NCI-H146 treated with DMSO at 0.1 percent for 48 hours (cell line): Measurements from ENCODE around the gene UBE2E2.
A peak's percentile ranks its signal among the peaks of the same experiment; 100 is the strongest.

Source experiments
- DNase-seq: peaks from one replicate; lab custom pipeline; 2025; ENCODE audit not compliant: unreplicated experiment; lab: John Stamatoyannopoulos, UW

Gene UBE2E2

GRCh38 chr3:23435318-23435717 lies 232.2 kb downstream of the UBE2E2 start:
- DNase-seq: no peak

- no peak for DNase-seq
Measured at GRCh38 chr3:23435904-23436303, 232.8 kb downstream of the UBE2E2 start.

- DNase-seq: no peak
Measured at GRCh38 chr3:23437484-23438145, 234.5 kb downstream of the UBE2E2 start.

DNA sequence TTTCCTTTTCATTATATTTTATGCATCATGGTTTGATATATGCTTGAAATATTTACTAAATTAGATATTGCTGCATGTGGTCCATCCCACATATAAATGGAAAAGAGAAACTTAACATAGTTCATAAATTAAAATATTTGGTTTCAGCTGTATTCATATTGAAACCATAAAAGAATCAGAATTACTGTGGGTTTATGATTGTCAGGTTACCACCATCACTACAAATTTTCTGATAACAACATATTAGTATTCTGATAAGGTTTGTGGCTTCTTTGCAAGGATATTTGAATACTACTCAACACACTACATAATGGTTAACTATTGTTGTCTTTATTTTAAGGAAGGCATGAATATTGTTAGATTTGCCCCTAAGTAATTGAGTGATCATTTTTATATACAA lies 235.5 kb downstream of the UBE2E2 start:
- DNase-seq: no peak

DNA sequence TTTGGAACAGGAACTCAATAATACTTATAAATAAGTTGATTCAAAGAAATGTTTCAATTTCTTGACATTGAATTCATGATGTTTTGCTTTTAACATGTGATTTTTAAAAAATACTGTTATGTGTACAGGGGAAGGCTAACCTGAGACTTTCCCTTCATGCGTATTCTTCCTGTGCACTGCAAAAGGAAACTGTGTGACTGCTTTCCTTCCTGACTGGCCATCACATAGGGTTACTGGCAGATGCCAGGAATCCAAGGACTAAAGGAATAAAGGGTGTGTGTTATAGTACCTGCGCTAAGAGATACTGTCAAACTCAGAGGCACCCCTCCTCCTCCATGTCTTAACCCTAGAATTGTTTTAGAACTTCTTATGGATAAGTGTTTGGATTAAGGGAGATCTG lies 236.0 kb downstream of the UBE2E2 start:
- no peak for DNase-seq

GRCh38 chr3:23440416-23441294 lies 237.5 kb downstream of the UBE2E2 start:
- no peak for DNase-seq

- no peak for DNase-seq
Measured at GRCh38 chr3:23442598-23443383, 239.7 kb downstream of the UBE2E2 start.

DNA sequence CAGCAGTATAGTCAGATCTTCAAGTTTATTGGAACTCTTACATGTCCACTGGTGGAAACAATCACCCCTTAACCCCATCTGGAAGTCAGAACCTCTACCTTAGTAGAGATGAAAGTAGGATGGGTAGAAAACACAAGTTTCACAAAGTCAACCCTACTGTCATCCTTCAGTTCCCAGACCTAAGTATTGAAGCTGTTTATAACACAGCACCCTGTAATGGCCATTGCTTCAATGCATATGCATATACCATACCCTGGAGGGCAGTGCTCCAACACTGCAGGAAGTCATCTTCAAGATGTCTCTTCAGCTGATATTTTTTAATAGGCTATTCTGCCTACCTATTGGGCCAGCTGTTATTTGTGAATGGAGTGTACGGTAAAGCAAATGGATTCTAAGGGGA lies 241.3 kb downstream of the UBE2E2 start:
- no peak for DNase-seq

DNA sequence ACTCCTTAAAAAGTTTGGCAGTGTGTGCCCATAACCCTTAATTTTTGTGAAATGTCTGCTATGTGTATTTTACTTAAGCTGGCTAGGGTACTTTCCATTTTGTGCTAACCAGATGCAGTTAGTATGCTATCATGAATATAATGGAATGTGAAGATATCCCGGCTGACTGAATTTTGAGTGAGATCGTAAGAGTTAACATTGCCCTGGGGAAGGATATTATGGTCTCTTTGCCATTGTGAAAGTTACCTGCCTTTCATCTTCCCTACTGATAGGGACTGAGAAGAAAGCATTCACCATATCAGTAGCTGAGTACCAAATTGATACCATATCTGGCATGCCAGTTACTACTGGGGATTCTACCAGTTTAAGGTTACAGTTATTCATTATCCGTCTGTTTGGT lies 243.2 kb downstream of the UBE2E2 start:
- no peak for DNase-seq

- no peak for DNase-seq
Measured at GRCh38 chr3:23448998-23449537, 245.9 kb downstream of the UBE2E2 start.

DNA sequence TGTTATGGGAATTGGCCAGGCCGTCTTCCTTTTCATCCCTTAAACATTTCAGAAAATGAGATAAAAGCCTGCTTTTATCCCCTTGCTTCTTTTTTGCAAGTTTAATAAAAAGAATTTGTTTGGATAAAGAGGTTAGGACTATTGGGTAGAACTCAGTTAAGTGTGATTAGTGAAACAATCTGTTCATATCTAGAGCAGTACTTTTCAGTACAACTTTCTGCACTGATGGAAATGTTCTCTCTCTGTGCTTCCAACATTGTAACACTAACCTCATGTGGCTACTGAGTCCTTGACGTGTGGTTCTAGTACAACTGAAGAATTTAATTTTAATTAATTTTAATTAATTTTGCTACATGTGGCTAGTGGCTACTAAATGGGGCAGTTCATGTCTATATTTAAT lies 246.9 kb downstream of the UBE2E2 start:
- DNase-seq: no peak

DNA sequence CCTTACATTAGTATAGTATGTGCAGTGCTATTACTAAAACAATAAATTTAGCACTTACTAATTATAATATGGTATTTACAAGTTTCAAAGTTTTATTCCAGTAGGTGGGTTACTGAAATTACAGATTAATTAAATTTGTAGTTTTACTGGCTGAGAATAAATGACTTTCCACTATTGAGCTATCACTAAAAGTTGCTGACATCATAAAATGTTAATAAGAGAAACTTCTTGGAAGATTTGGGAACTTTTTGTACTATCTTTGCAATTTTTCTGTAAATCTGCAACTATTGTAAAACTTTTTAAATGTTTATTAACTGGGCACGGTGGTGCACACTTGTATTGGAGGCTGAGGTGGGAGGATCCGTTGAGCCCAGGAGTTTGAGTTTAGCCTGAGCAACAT lies 247.7 kb downstream of the UBE2E2 start:
- DNase-seq: no peak

DNA sequence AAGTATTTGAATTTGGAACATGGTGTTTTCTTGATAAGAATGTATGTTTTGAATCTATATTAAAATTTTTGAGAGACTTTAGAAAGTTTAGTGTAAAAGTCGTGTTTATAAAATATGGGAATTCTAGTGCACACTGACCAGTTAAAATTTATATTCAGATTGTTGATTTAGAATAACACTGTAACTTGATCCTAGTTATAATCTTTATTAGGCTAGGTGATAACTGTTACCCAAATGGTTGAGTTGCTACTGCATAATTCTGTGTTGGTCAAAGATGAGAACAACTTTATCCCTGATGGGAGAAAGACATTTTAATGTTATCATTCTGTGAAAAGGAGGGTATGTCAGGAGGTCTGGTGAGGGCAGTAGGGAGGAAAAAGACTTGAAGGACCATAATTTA lies 249.3 kb downstream of the UBE2E2 start:
- DNase-seq: no peak

DNA sequence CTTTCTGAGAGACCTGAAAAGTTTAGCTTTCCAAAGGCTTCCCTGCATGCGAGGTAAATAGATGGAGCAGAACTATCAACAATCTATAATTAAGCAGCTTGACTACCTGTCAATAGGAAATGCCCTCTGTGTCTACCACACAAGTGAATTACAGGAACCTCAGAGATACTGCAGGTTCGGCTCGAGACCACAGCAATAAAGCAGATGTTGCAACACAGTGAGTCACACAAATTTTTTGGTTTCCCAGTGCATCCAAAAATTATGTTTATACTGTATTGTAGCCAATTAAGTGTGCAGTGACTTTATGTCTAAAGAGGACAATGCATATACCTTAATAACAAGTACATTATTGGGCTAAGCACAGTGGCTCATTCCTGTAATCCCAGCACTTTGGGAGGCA lies 252.0 kb downstream of the UBE2E2 start:
- DNase-seq: no peak

- no peak for DNase-seq
Measured at GRCh38 chr3:23455775-23456174, 252.6 kb downstream of the UBE2E2 start.

DNA sequence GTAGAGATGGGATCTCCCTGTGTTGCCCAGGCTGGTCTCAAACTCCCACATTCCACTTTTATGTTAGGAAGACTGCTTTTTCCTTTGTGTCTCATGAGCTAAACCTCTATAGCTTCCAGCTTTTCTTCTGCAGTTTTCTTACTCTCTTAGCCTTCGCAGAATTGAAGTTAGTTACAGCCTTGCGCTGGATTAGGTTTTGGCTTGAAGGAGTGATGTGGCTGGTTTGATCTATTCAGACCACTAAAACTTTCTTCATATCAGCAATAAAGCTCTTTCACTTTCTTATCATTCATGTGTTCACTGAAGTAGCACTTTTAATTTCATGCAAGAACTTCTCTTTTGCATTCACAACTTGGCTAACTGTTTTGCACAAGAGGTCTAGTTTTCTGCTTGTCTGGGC lies 254.6 kb downstream of the UBE2E2 start:
- DNase-seq: no peak

DNA sequence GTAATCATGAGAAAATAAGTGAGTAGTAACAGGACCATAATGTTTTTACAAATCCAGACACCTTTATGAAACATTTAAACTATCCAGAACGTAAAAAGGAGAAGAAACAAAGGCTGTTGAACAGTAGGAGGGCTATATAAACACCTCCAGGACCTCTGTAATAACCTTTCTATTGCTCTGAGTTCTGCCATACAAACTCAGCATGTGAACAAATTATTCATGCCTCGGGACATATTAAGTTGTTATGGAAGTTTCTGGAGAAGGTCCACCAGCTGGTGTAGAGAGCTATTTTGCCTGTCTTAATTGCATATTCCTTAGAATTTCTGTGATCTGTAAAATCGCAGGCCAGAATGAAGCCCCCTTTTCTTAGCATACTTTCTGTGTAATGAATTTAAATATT lies 256.3 kb downstream of the UBE2E2 start:
- peak; percentile 55 for DNase-seq

DNA sequence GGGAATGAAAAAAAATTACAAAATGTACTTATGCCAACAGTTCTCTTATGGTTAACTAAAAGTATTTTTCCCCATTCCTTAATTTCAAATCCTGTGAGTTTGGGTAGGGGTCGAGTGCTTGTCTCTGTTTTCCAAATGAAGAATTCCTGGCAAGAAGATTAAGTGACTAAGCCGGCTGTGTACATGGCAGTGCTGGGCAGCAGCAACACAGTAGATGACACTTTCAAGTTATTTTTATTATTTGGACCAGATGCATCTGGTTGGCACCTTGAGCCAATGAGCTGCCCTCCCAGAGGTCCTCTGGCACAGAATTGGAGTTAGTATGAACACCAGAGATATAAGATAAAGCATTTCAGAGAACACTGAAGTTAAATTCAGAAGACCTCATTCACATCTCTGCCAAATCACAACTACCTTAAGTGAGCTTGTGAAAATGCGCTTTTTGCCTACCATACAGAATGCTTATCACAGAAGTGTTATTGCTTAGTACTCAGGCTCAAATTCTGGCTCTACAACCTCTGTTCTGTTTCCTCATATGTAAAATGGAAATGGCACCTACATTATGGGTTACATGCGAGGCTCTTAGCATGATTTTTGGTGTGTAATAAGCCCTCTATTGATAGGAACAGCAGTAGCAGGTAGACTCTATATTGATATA lies 256.9 kb downstream of the UBE2E2 start:
- DNase-seq: no peak

DNA sequence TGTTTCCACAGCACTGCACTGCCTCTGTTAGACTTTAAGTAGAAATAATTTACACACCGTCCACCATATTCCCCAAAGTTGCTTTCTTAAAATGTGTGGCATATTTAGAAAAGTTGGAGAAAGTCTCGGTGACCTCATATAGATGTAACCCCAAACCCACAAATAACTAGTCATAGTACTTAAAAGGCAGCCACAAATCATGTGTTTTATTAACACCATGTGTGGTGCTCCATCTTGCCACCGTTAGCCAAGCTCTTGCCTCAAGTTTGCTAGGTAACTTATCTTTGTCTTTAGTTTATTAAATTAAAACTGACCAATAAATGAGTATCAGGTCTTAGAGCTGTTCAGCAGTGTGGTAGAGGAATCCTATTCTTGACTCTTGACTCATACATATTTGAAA lies 257.9 kb downstream of the UBE2E2 start:
- DNase-seq: no peak

DNA sequence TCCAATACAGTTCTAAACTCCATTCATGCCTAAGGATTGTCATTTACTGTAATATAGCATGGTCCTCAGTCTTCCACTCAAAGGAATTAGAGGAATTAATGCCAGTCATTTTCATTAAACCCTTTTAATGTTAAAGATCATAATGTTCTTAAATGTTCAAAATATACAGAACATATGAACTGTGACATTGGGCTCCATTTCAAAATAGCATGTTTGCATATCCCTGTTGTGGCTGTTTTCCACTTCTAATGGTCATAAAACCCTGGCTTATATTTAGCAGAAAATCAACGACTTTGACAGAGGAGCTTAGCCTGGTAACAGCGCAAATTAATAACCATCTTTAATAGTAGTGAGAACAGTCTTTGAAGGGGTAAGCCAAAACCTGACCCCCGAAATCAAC lies 260.7 kb downstream of the UBE2E2 start:
- DNase-seq: no peak

GRCh38 chr3:23465569-23465968 lies 262.4 kb downstream of the UBE2E2 start:
- no peak for DNase-seq
